K562 (cell line): ENCODE measurements around the gene SLC24A4. TPM values are rescaled to one million over a fixed set of nuclear protein-coding genes. Genes with fewer than 3 reads are reported as not detected.

Experiments
- ATAC-seq: fragments of 200-7000 bp; cut with Tn5 transposase; 3 replicates; pipeline ENCODE4 v1.9.1; 2020; ENCODE audit warnings: moderate library complexity
- BruUV-seq: library from RNA; stranded (reverse); fragments of 400-500 nt; replicated peaks from 2 replicates; lab custom pipeline; 2021; lab: Mats Ljungman, UMichigan
- CTCF ChIA-PET: fragments of 300-600 bp; formaldehyde crosslinking; extraction: SDS; loops from one replicate; lab custom pipeline; 2021; ENCODE audit warnings: low intra/inter-chr PET ratio; lab: Yijun Ruan, JAX
- POLR2A ChIA-PET: fragments of 300-600, 350-650 bp; sonication (Branson Sonifier 250); formaldehyde crosslinking; extraction: SDS; loops from one replicate; lab custom pipeline; 2021; ENCODE audit warnings: antibody characterized with exemption, inconsistent platforms; lab: Yijun Ruan, JAX
- DNase-seq, 4 experiments: peaks; one replicate each; pipeline versions ENCODE4 v3.0.0 to v3.0.0-alpha.2; 2011 to 2018; ENCODE audit warnings: low spot score in 3 of 4, mixed read lengths in 3 of 4; ENCODE audit errors: extremely low read depth in 1 of 4
- FAIRE-seq: peaks from 2 replicates; lab custom pipeline; 2011; peaks lifted over from hg19 to GRCh38; lab: Jason Lieb, UNC
- H2AFZ ChIP-seq: 2 replicates; pipeline ENCODE4 v1.6.0; 2011; ENCODE audit warnings: low read depth, low read length, control low read depth, inconsistent platforms
- H3K27ac ChIP-seq: fragments of 200-600 bp; 3 replicates; pipeline ENCODE4 v1.8.0; 2011; ENCODE audit warnings: low read depth, mild to moderate bottlenecking, control low read depth, inconsistent platforms, low read length, moderate library complexity, mixed read lengths; ENCODE audit errors: extremely low read depth
- H3K27me3 ChIP-seq, 2 experiments: fragments of 300-600 bp in 1 of 2; 2 replicates in 1 of 2; 3 replicates in 1 of 2; pipeline versions ENCODE4 v1.6.0 to v1.8.0; 2011; ENCODE audit warnings: inconsistent platforms in 2 of 2, low read length in 2 of 2, mild to moderate bottlenecking in 1 of 2, mixed read lengths in 1 of 2, moderate library complexity in 1 of 2; ENCODE audit not compliant: control insufficient read depth in 2 of 2, insufficient read depth in 2 of 2
- H3K36me3 ChIP-seq: fragments of 300-600 bp; 3 replicates; pipeline ENCODE4 v1.8.0; 2011; ENCODE audit warnings: mild to moderate bottlenecking, low read length, inconsistent platforms; ENCODE audit not compliant: control insufficient read depth, insufficient read depth
- H3K4me1 ChIP-seq, 2 experiments: fragments of 200-600 bp in 1 of 2; replicated peaks in 1 of 2; 2 replicates in 1 of 2; 3 replicates in 1 of 2; pipeline versions ENCODE4 v1.5.1 to v1.8.0; 2011; ENCODE audit warnings: inconsistent platforms in 2 of 2, low read length in 2 of 2, mild to moderate bottlenecking in 1 of 2, mixed read lengths in 1 of 2, moderate library complexity in 1 of 2; ENCODE audit not compliant: control insufficient read depth in 2 of 2, insufficient read depth in 2 of 2
- H3K4me2 ChIP-seq: 2 replicates; pipeline ENCODE4 v1.6.1; 2011; ENCODE audit warnings: low read length, control low read depth, inconsistent platforms, mixed read lengths; ENCODE audit not compliant: insufficient read depth
- H3K4me3 ChIP-seq: fragments of 200-600 bp; sonication (generic), shearing (Covaris generic); 2 replicates; pipeline ENCODE4 v1.5.1; 2016; ENCODE audit warnings: control low read depth, inconsistent platforms
- H3K79me2 ChIP-seq: fragments of 200-600 bp; 3 replicates; pipeline ENCODE4 v1.8.0; 2011; ENCODE audit warnings: low read length, inconsistent platforms; ENCODE audit not compliant: control insufficient read depth, insufficient read depth
- H3K9ac ChIP-seq, 2 experiments: 2 replicates each; pipeline versions ENCODE4 v1.6.0 to v1.6.1; 2011; ENCODE audit warnings: low read depth in 2 of 2, low read length in 2 of 2, control low read depth in 1 of 2, inconsistent platforms in 1 of 2, mild to moderate bottlenecking in 1 of 2, mixed read lengths in 1 of 2; ENCODE audit not compliant: insufficient read depth in 1 of 2
- H3K9me1 ChIP-seq: one replicate; pipeline ENCODE4 v1.6.0; 2011; ENCODE audit warnings: inconsistent platforms, mild to moderate bottlenecking, low read length, moderate library complexity; ENCODE audit not compliant: control insufficient read depth, insufficient read depth
- H3K9me3 ChIP-seq: replicated peaks from 2 replicates; pipeline ENCODE4 v1.5.1; 2011; ENCODE audit warnings: low read depth, low read length, inconsistent platforms; ENCODE audit not compliant: control insufficient read depth, insufficient read depth
- H4K20me1 ChIP-seq: replicated peaks from 2 replicates; pipeline ENCODE4 v1.6.1; 2011; ENCODE audit warnings: low read length, inconsistent platforms, mixed read lengths; ENCODE audit not compliant: control insufficient read depth, insufficient read depth
- WGBS: fragments of 100-300 bp; shearing (Covaris generic); methylation state at CpG from one replicate; pipeline ENCODE4 v1.1.6; 2016; ENCODE audit warnings: low coverage, mixed read lengths; ENCODE audit not compliant: insufficient coverage; ENCODE audit errors: missing lambda C conversion rate; 5-methylcytosine and 5-hydroxymethylcytosine counted together
- in situ Hi-C: fragments of 300-500 bp; cut with MboI; formaldehyde crosslinking; loops from 4 replicates; pipeline ENCODE4 v1.15.0; 2018; ENCODE audit warnings: inconsistent platforms, mixed read lengths
- intact Hi-C: fragments of 100-400 bp; cut with micrococcal nuclease; formaldehyde crosslinking; loops from 2 replicates; pipeline ENCODE4 v1.14.2; 2022
- polyA plus RNA-seq, 8 experiments: library from polyadenylated mRNA; depleted of rRNA in 4 of 8; stranded (reverse) in 5 of 8; unstranded in 3 of 8; fragments of >200 nt; fragmentation: Nextera tagmentation in 2 of 8; fragmentation: Illumina TruSeq in 1 of 8; extraction: Ambion mirVana in 2 of 8; extraction: Trizol in 1 of 8; gene quantifications; 2 replicates each; pipeline versions ENCODE4 v1.2.1 to v1.2.3, GENCODE V29; 2011 to 2014; ENCODE audit warnings: inconsistent platforms in 1 of 8, missing spikeins in 1 of 8
- total RNA-seq, 7 experiments: library from RNA; depleted of rRNA in 6 of 7; stranded (reverse); fragments of >200 nt in 6 of 7; fragmentation: Illumina TruSeq in 2 of 7; extraction: Trizol in 2 of 7; gene quantifications; 2 replicates each; pipeline versions ENCODE4 v1.2.1 to v1.2.3, GENCODE V29; 2011 to 2021; ENCODE audit warnings: low replicate concordance in 1 of 7
- TF ChIP-seq, protein P1 (sequence below): fragments of 450-650 bp; formaldehyde crosslinking; IDR thresholded peaks from 2 replicates; pipeline ENCODE4 v1.4.0; 2022; ENCODE audit warnings: mild to moderate bottlenecking, moderate library complexity

SLC24A4 gene
- total and polyA plus RNA-seq, 9 of the 15 experiments (the other 6 are each of a cell fraction or from before 2014, with no cell fraction given) = not detected

DNA sequence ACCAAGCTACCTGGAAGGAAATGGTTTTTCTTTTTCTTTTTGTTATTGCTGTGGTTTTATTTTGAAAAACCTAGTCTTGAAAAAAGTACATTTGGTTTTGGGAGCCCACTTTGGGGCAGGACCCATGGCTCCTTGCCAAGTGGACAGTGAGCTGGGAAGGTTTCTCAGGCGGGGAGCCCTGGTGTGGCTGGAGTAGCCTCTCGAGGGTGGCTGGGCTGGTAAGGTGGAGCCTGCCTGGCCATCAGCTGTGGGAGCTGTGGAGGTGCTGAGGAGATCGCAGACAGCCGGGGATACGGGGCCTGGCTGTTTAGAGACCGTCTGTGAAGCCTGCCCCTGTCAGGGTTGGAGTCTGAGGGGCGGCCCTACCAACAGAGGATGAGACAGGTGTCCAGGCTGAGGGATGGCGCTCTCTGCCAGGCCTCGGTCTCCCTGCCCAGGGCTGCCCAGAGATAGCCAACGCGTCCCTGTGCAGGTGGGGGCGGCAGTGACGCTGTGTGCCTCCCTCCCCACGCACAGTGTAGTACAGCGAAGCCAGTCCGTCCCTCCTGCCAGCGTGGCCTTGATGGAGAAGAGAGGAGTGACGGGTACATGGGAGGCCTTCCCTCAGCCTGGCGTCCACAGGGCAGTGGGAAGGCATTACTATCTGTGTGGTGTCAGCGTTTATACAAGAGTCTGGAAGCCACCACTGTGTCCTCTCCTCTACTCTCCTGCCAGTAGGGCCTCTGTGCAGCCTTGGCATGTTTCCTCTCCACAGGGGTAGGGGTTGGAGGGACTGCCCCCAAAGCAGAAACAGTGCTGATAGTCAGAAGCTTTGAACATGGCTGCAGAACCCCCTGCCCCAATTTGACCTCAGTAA lies 196.5 kb downstream of the SLC24A4 start:
- Histone ChIP-seq H3K4me1 (no peaks in the 10 kb centered on the region; a peak in 1 of 5 replicates), H2AFZ (no peak overlapping the region), H3K36me3 (no peaks in the 10 kb centered on the region), H4K20me1 (no peaks in the 10 kb centered on the region), H3K9me3 (no peaks in the 10 kb centered on the region), H3K27ac (no peak overlapping the region), H3K9me1 (no peaks in the 10 kb centered on the region), H3K4me3 (no peak overlapping the region), H3K27me3 (peaks cover 0 to 19% of the 10 kb centered on the region in 2 experiments; a peak in 2 of 5 replicates), H3K79me2 (no peaks in the 10 kb centered on the region), H3K9ac (no peak overlapping the region), H3K4me2 (no peak overlapping the region)
- DNase-seq = no peak
- ATAC-seq = no peak
- FAIRE-seq = no peak
- TF ChIP-seq, protein P1, sequence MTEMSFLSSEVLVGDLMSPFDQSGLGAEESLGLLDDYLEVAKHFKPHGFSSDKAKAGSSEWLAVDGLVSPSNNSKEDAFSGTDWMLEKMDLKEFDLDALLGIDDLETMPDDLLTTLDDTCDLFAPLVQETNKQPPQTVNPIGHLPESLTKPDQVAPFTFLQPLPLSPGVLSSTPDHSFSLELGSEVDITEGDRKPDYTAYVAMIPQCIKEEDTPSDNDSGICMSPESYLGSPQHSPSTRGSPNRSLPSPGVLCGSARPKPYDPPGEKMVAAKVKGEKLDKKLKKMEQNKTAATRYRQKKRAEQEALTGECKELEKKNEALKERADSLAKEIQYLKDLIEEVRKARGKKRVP (CRISPR knock-in tag) = no peak
- in situ Hi-C loops = no loop called here
- intact Hi-C loops = no loop called here
- CTCF ChIA-PET = no interaction called here
- POLR2A ChIA-PET = no interaction called here
- WGBS = 0% methylated on average over 14 of the region's 20 CpGs
- no TSS peak for BruUV-seq
